ENCODE measurements around the gene IRF2.

IRF2 gene

GRCh38 chr4:184409911-184410692, 64.2 kb downstream of the IRF2 start:
- no peak for TF ChIP-seq CTCF (IDR thresholded peaks at IDR 0.05)

GRCh38 chr4:184409502-184409901, 64.8 kb downstream of the IRF2 start:
- no peak for TF ChIP-seq CTCF (IDR thresholded peaks at IDR 0.05)

- TF ChIP-seq CTCF (IDR thresholded peaks at IDR 0.05), result no peak
These were observed 65.7 kb downstream of the IRF2 start for GRCh38 chr4:184408684-184409081.

- no peak for TF ChIP-seq CTCF (IDR thresholded peaks at IDR 0.05)
These were observed 66.2 kb downstream of the IRF2 start for GRCh38 chr4:184408021-184408683.

GRCh38 chr4:184406958-184407391, 67.4 kb downstream of the IRF2 start:
- no peak for TF ChIP-seq CTCF (IDR thresholded peaks at IDR 0.05)

GRCh38 chr4:184404047-184404446, 70.3 kb downstream of the IRF2 start:
- no peak for TF ChIP-seq CTCF (IDR thresholded peaks at IDR 0.05)

GRCh38 chr4:184403384-184403781, 71.0 kb downstream of the IRF2 start:
- TF ChIP-seq CTCF (IDR thresholded peaks at IDR 0.05), result no peak
